Activated T-helper 1 cell treated with anti-CD3 and anti-CD28 coated beads, Interleukin-12 subunit alpha, Interleukin-12 subunit beta, Interleukin-2, Interleukin-4 antibody, amounts not matched to agents 30 ng/mL and 10 ng/mL and 1 ng/mL, durations not matched to agents 14 hours and 24 hours and 36 hours (primary cell): ENCODE results near the gene ZNF284. TPM values are rescaled to one million over a fixed set of nuclear protein-coding genes. Genes with fewer than 3 reads are reported as not detected.
"Not testable (repeated sequence)": the region's sequence is repeated elsewhere in the genome, so short reads cannot be mapped to it uniquely, and the experiment has no call there.

Experiments used
- DNase-seq: peaks from one replicate; pipeline ENCODE4 v3.0.0; 2021; ENCODE audit warnings: low spot score
- H3K27ac Mint-ChIP-seq: one replicate; pipeline ENCODE4 v1.8.0; 2021; ENCODE audit warnings: mild to moderate bottlenecking, mixed read lengths
- H3K27me3 Mint-ChIP-seq: one replicate; pipeline ENCODE4 v1.8.0; 2022; ENCODE audit warnings: mild to moderate bottlenecking, moderate library complexity, mixed read lengths; ENCODE audit not compliant: insufficient read depth
- H3K36me3 Mint-ChIP-seq: one replicate; pipeline ENCODE4 v1.8.0; 2021; ENCODE audit warnings: low read depth, mixed read lengths
- H3K4me1 Mint-ChIP-seq: one replicate; pipeline ENCODE4 v1.8.0; 2021; ENCODE audit warnings: low read depth, mixed read lengths
- H3K4me3 Mint-ChIP-seq: one replicate; pipeline ENCODE4 v1.8.0; 2021; ENCODE audit warnings: mild to moderate bottlenecking, moderate library complexity, mixed read lengths
- H3K9me3 Mint-ChIP-seq: one replicate; pipeline ENCODE4 v1.8.0; 2021; ENCODE audit warnings: mixed read lengths
- intact Hi-C: fragments of 100-400 bp; cut with micrococcal nuclease; formaldehyde crosslinking; loops from one replicate; pipeline ENCODE4 v1.15.1; 2024
- total RNA-seq: library from RNA; stranded (reverse); gene quantifications from 2 replicates; pipeline ENCODE4 v1.2.3, GENCODE V29; 2022

The ZNF284 gene
- total RNA-seq, 1 donor from 2014 or later = 1.3 TPM

- H3K27me3 Mint-ChIP-seq = no peaks in the 10 kb centered on the region
- no peak for DNase-seq
- H3K4me3 Mint-ChIP-seq = peak overlapping the region; percentile 100
- intact Hi-C loops = loop anchor here (1.0 to 5.0 kb wide), 11 partner anchors 20 to 386 kb away; partner anchors contain the start of genes ZNF155, ZNF180, ZNF224 and ZNF226
- peaks cover 25% of the 10 kb centered on the region for H3K9me3 Mint-ChIP-seq
- H3K4me1 Mint-ChIP-seq = peaks cover 30% of the 10 kb centered on the region
- H3K36me3 Mint-ChIP-seq = peaks cover 27% of the 10 kb centered on the region
- H3K27ac Mint-ChIP-seq = peak overlapping the region; percentile 61
These were observed 41.9 kb downstream of the ZNF284 start for GRCh38 chr19:44113784-44114390.

- H3K27ac Mint-ChIP-seq, H3K4me1 Mint-ChIP-seq, H3K4me3 Mint-ChIP-seq, DNase-seq, H3K27me3 Mint-ChIP-seq, intact Hi-C loops: not testable (repeated sequence)
- Mint-ChIP-seq H3K36me3 (peaks cover 77% of the 10 kb centered on the region), H3K9me3 (peaks cover 59% of the 10 kb centered on the region)
These were observed 49.2 kb downstream of the ZNF284 start for GRCh38 chr19:44121162-44121561.

DNA sequence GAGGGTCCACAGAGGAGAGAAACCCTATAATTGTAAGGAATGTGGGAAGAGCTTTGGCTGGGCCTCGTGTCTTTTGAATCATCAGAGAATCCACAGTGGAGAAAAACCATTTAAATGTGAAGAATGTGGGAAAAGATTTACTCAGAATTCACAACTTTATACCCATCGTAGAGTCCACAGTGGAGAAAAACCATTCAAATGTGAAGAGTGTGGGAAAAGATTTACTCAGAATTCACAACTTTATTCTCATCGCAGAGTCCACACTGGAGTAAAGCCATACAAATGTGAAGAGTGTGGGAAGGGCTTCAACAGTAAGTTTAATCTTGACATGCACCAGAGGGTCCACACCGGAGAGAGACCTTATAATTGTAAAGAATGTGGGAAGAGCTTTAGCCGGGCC, 60.0 kb downstream of the ZNF284 start:
- no peak overlapping the region for H3K27ac Mint-ChIP-seq
- no peak for DNase-seq
- H3K36me3 Mint-ChIP-seq = peaks cover 29% of the 10 kb centered on the region
- peaks cover 41% of the 10 kb centered on the region for H3K9me3 Mint-ChIP-seq
- H3K27me3 Mint-ChIP-seq = no peaks in the 10 kb centered on the region
- no peaks in the 10 kb centered on the region for H3K4me1 Mint-ChIP-seq
- intact Hi-C loops = no loop called here
- H3K4me3 Mint-ChIP-seq = no peak overlapping the region

Other genes starting within 250 kb of the ZNF284 start
- gene ZNF283, start 244.8 kb upstream of the ZNF284 start, total RNA-seq = 4.0 and 4.8 TPM in 2 replicates
- gene ZNF404, start 188.2 kb upstream of the ZNF284 start, total RNA-seq = 0.59 and 0.60 TPM in 2 replicates
- 11.5 and 13.1 TPM in 2 replicates for gene ZNF45, start 136.9 kb upstream of the ZNF284 start, total RNA-seq
- gene ZNF221, start 120.9 kb upstream of the ZNF284 start, total RNA-seq = 0.56 and 0.75 TPM in 2 replicates
- 5.2 and 6.5 TPM in 2 replicates for gene ZNF155, start 88.0 kb upstream of the ZNF284 start, total RNA-seq
- 4.0 and 4.3 TPM in 2 replicates for gene ZNF230, start 69.2 kb upstream of the ZNF284 start, total RNA-seq
- 1.2 and 1.5 TPM in 2 replicates for gene ZNF222, start 46.8 kb upstream of the ZNF284 start, total RNA-seq
- 0.18 TPM in 1 of 2 replicates, not detected in the other for gene ZNF223, start 20.1 kb upstream of the ZNF284 start, total RNA-seq
- gene ZNF224, start 22.2 kb downstream of the ZNF284 start, total RNA-seq = 18.8 and 20.4 TPM in 2 replicates
- gene ZNF225, start 41.2 kb downstream of the ZNF284 start, total RNA-seq = 3.8 and 5.0 TPM in 2 replicates
- gene ZNF234, start 69.4 kb downstream of the ZNF284 start, total RNA-seq = 8.4 and 10.3 TPM in 2 replicates
- 10.5 and 11.6 TPM in 2 replicates for gene ZNF226, start 92.9 kb downstream of the ZNF284 start, total RNA-seq
- 21.7 and 22.6 TPM in 2 replicates for gene ZNF227, start 140.4 kb downstream of the ZNF284 start, total RNA-seq
- 0.26 TPM in 1 of 2 replicates, not detected in the other for gene ZNF233, start 187.7 kb downstream of the ZNF284 start, total RNA-seq
- 3.8 and 4.7 TPM in 2 replicates for gene ZNF235, start 232.9 kb downstream of the ZNF284 start, total RNA-seq